ENCODE measurements around the gene TRAF5.

DNA sequence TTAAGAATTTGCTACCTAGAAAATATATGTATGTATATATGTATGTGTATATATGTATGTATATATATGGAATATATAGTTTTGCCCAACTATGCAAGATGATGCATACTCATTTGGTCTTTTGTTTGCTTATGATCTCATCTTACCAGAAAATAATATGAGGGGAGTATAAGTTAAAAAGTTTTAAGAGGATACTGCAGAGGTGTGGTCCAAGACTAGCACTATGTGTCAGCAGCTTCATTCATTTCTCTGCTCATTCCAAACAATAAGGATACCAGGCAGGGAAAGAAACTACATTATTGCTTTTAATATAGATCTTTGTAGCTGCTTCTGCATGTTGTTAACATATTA lies 44.6 kb upstream of the TRAF5 start:
- TF ChIP-seq YY1 (IDR thresholded peaks at IDR 0.05; ENCODE audit: insufficient read depth, insufficient read length), result no peak
- TF ChIP-seq ZNF274 (IDR thresholded peaks at IDR 0.05; ENCODE audit: low read depth, low read length), result no peak

Data from NT2/D1 (cell line).